ENCODE measurements around the gene ZNF333. TPM values are rescaled to one million over a fixed set of nuclear protein-coding genes. Genes with fewer than 3 reads are reported as not detected.
"Not testable (repeated sequence)": the region's sequence is repeated elsewhere in the genome, so short reads cannot be mapped to it uniquely, and the experiment has no call there.

The ZNF333 gene
- total and polyA plus RNA-seq, 9 donors: 19.2 to 47.6 (median 31.4) TPM

DNA sequence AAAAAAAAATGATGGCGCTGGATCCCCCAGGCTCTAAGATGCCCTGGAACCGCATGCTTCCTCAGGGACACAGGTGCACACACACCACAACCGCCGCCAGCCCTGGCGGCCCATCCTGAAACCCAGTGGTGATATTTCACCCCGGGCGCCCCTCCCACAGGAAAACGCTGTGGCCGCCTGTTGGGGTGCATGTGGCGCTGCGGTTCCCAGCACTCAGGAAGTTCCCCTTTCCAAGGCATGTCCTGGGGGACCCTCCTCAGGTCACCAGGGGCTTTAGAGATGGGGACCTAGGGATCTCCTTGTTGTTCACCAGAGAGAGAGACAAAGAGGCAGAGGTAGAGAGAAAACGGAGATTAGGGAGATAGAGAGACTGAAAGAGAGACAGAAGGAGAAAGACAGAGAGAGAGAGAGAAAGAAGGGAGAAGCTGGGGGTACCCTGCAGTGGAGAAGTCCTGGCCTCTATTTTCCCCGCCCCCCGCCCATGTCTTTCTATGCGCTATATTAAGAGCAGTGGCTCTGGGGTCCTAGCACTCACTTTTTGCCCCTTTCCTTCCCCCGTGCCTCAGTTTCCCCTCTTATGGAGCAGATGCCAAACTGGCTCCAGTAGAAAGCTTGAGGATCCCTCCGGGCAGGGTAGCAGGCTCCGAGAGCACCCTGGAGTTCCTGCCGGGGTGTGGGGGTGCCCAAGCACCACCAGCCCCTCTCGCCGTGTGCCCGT is 86.2 kb downstream of the ZNF333 start:
- no peaks in the 10 kb centered on the region for H3K4me1 ChIP-seq (ENCODE audit: insufficient read depth)
- no peak overlapping the region for H3K27ac ChIP-seq
- no peak overlapping the region for H3K4me3 ChIP-seq
- TF ChIP-seq POLR2A (IDR thresholded peaks at IDR 0.05) (no peak), EP300 (IDR thresholded peaks at IDR 0.05) (no peak)
- TF ChIP-seq, protein P1, sequence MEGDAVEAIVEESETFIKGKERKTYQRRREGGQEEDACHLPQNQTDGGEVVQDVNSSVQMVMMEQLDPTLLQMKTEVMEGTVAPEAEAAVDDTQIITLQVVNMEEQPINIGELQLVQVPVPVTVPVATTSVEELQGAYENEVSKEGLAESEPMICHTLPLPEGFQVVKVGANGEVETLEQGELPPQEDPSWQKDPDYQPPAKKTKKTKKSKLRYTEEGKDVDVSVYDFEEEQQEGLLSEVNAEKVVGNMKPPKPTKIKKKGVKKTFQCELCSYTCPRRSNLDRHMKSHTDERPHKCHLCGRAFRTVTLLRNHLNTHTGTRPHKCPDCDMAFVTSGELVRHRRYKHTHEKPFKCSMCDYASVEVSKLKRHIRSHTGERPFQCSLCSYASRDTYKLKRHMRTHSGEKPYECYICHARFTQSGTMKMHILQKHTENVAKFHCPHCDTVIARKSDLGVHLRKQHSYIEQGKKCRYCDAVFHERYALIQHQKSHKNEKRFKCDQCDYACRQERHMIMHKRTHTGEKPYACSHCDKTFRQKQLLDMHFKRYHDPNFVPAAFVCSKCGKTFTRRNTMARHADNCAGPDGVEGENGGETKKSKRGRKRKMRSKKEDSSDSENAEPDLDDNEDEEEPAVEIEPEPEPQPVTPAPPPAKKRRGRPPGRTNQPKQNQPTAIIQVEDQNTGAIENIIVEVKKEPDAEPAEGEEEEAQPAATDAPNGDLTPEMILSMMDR (IDR thresholded peaks at IDR 0.05): no peak
- H3K9me3 ChIP-seq: no peaks in the 10 kb centered on the region
- no peaks in the 10 kb centered on the region for H3K27me3 ChIP-seq
- no peak for DNase-seq
- 4 to 11% (median 4%) methylated on average over 21 to 22 of the region's 22 CpGs for WGBS, 3 donors
- no peaks in the 10 kb centered on the region for H3K36me3 ChIP-seq
- intact Hi-C loops (cut with DNase I): no loop called here

GRCh38 chr19:14777645-14778044 is 87.8 kb downstream of the ZNF333 start:
- H3K36me3 ChIP-seq; DNase-seq; H3K27me3 ChIP-seq; H3K4me3 ChIP-seq; H3K4me1 ChIP-seq (ENCODE audit: insufficient read depth); H3K9me3 ChIP-seq; H3K27ac ChIP-seq; intact Hi-C loops (cut with DNase I): not testable (repeated sequence)
- 90 to 93% (median 91%) methylated on average over 4 of the region's 4 CpGs for WGBS, 3 donors

- H3K27me3 ChIP-seq; intact Hi-C loops (cut with DNase I); H3K9me3 ChIP-seq; H3K36me3 ChIP-seq; H3K4me1 ChIP-seq (ENCODE audit: insufficient read depth); DNase-seq; H3K27ac ChIP-seq; H3K4me3 ChIP-seq: not testable (repeated sequence)
- 68 to 72% (median 72%) methylated on average over 12 of the region's 12 CpGs for WGBS, 3 donors
These were observed 88.4 kb downstream of the ZNF333 start, which contains the start of gene ADGRE2 for GRCh38 chr19:14778110-14778845. TSS of gene ADGRE2 (minus strand) at chr19:14778560. CDS start at chr19:14776756, 1,804 bp downstream.

GRCh38 chr19:14779151-14779550 is 89.3 kb downstream of the ZNF333 start:
- TF ChIP-seq, protein P1 (IDR thresholded peaks at IDR 0.05): no peak
- TF ChIP-seq POLR2A (IDR thresholded peaks at IDR 0.05) (no peak), EP300 (IDR thresholded peaks at IDR 0.05) (no peak)
- no peak for DNase-seq
- Histone ChIP-seq H3K9me3 (no peaks in the 10 kb centered on the region), H3K4me3 (no peak overlapping the region), H3K27ac (no peak overlapping the region), H3K27me3 (no peaks in the 10 kb centered on the region), H3K36me3 (no peaks in the 10 kb centered on the region), H3K4me1 (ENCODE audit: insufficient read depth) (no peaks in the 10 kb centered on the region)
- intact Hi-C loops (cut with DNase I): no loop called here
- 39 to 46% (median 45%) methylated on average over 5 of the region's 5 CpGs for WGBS, 3 donors

DNA sequence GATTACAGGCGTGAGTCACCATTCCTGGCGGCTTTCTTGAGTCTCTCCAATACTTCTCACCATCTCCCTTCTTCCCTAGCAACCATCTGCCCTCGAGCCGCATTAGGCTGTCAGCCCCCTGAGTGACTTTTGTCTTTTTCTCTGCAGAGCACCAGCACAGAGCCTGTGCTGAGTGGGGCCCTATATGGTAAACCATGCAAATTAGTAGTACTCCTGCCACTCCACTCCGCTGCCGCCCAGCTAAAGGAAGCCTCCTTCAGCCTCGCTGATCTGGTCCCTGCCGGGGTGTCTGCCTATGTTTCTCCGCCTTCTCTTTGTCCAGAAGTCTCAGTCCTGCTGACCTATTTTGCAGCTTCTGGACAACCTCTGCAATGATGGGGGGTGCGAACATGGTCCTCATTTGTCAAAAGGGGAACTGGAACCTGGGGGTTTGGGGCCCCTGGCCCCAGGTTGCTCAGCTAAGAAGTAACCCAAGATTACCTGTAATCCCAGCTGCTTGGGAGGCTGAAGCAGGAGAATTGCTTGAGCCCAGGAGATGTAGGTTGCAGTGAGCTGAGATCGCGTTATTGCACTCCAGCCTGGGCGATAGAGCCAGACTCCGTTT is 90.9 kb downstream of the ZNF333 start:
- H3K27me3 ChIP-seq; intact Hi-C loops (cut with DNase I); H3K4me1 ChIP-seq (ENCODE audit: insufficient read depth); H3K27ac ChIP-seq; H3K36me3 ChIP-seq; DNase-seq; H3K9me3 ChIP-seq; H3K4me3 ChIP-seq: not testable (repeated sequence)
- 64 to 78% (median 75%) methylated on average over 14 of the region's 14 CpGs for WGBS, 3 donors

GRCh38 chr19:14781713-14782536 is 92.1 kb downstream of the ZNF333 start:
- DNase-seq; H3K4me1 ChIP-seq (ENCODE audit: insufficient read depth); intact Hi-C loops (cut with DNase I); H3K36me3 ChIP-seq; H3K27ac ChIP-seq; H3K4me3 ChIP-seq; H3K9me3 ChIP-seq; H3K27me3 ChIP-seq: not testable (repeated sequence)
- WGBS, 3 donors: 89 to 90% (median 90%) methylated on average over 17 of the region's 17 CpGs

All from ovary (tissue), 9 donors.